Neural progenitor cell (in vitro differentiated cells): ENCODE data around the gene PROSER2. TPM values are rescaled to one million over a fixed set of nuclear protein-coding genes. Genes with fewer than 3 reads are reported as not detected.
"Not testable (repeated sequence)": the region's sequence is repeated elsewhere in the genome, so short reads cannot be mapped to it uniquely, and the experiment has no call there.

Source experiments
- DNase-seq: peaks from one replicate; pipeline ENCODE4 v3.0.0-alpha.2; 2016; ENCODE audit warnings: low spot score
- H2AFZ ChIP-seq: fragments of 200-600 bp; sonication (generic); replicated peaks from 2 replicates; pipeline ENCODE4 v1.6.1; 2016; ENCODE audit warnings: antibody characterized with exemption
- H3F3A ChIP-seq: fragments of 200-600 bp; sonication (generic); 2 replicates; pipeline ENCODE4 v1.6.1; 2016; ENCODE audit warnings: antibody characterized with exemption, low read depth
- H3K27ac ChIP-seq: fragments of 200-600 bp; sonication (generic); 2 replicates; pipeline ENCODE4 v1.5.1; 2016; ENCODE audit warnings: mild to moderate bottlenecking
- H3K27me3 ChIP-seq: fragments of 200-600 bp; sonication (generic); 2 replicates; pipeline ENCODE4 v1.6.1; 2016; ENCODE audit warnings: mild to moderate bottlenecking, moderate library complexity
- H3K36me3 ChIP-seq: fragments of 200-600 bp; sonication (generic); 2 replicates; pipeline ENCODE4 v1.5.1; 2016
- H3K4me1 ChIP-seq: fragments of 200-600 bp; sonication (generic); 2 replicates; pipeline ENCODE4 v1.6.1; 2016; ENCODE audit warnings: mixed run types
- H3K4me2 ChIP-seq: fragments of 200-600 bp; sonication (generic); 2 replicates; pipeline ENCODE4 v1.6.1; 2016
- H3K4me3 ChIP-seq: fragments of 200-600 bp; sonication (generic); 2 replicates; pipeline ENCODE4 v1.5.1; 2016
- H3K79me2 ChIP-seq: fragments of 200-600 bp; sonication (generic); 2 replicates; pipeline ENCODE4 v1.6.1; 2016; ENCODE audit warnings: low read depth
- H3K9ac ChIP-seq: fragments of 200-600 bp; sonication (generic); 2 replicates; pipeline ENCODE4 v1.6.1; 2016
- H3K9me3 ChIP-seq: fragments of 200-600 bp; sonication (generic); 2 replicates; pipeline ENCODE4 v1.5.1; 2016; ENCODE audit warnings: low read depth
- H4K20me1 ChIP-seq: fragments of 200-600 bp; sonication (generic); 2 replicates; pipeline ENCODE4 v1.6.1; 2016; ENCODE audit warnings: low read depth
- H3K27ac Mint-ChIP-seq: 3 replicates; pipeline ENCODE4 v1.8.0; 2021; ENCODE audit warnings: mixed read lengths
- H3K27me3 Mint-ChIP-seq: 2 replicates; pipeline ENCODE4 v1.8.0; 2022; ENCODE audit warnings: low read depth, mild to moderate bottlenecking, inconsistent platforms, moderate library complexity, mixed read lengths; ENCODE audit not compliant: insufficient read depth
- H3K36me3 Mint-ChIP-seq: 3 replicates; pipeline ENCODE4 v1.8.0; 2021; ENCODE audit warnings: mixed read lengths
- H3K4me1 Mint-ChIP-seq: 3 replicates; pipeline ENCODE4 v1.8.0; 2021; ENCODE audit warnings: mixed read lengths
- H3K4me3 Mint-ChIP-seq: 3 replicates; pipeline ENCODE4 v1.8.0; 2021; ENCODE audit warnings: mild to moderate bottlenecking, moderate library complexity, mixed read lengths
- H3K9me3 Mint-ChIP-seq: 3 replicates; pipeline ENCODE4 v1.8.0; 2020; ENCODE audit warnings: mixed read lengths
- CTCF ChIP-seq: fragments of 200-600 bp; sonication (generic); IDR thresholded peaks from 2 replicates; pipeline ENCODE4 v1.5.1; 2017; ENCODE audit warnings: antibody characterized with exemption, mild to moderate bottlenecking
- EZH2 ChIP-seq: fragments of 200-600 bp; sonication (generic); IDR thresholded peaks from 2 replicates; pipeline ENCODE4 v1.6.1; 2017; ENCODE audit warnings: antibody characterized with exemption, mild to moderate bottlenecking, moderate library complexity
- EZH2phosphoT487 ChIP-seq: fragments of 200-600 bp; sonication (generic); IDR thresholded peaks from 2 replicates; pipeline ENCODE4 v1.6.1; 2017; ENCODE audit warnings: antibody characterized with exemption
- total RNA-seq: library from RNA; depleted of rRNA; stranded (reverse); fragments of >200 nt; gene quantifications from 2 replicates; pipeline ENCODE4 v1.2.3, GENCODE V29; 2015; ENCODE audit warnings: low replicate concordance

The PROSER2 gene
- total RNA-seq, 1 donor from 2014 or later = 2.3 TPM

GRCh38 chr10:11849277-11849676, 26.1 kb downstream of the PROSER2 start:
- H3K4me1 ChIP-seq = no peaks in the 10 kb centered on the region
- no peaks in the 10 kb centered on the region for H4K20me1 ChIP-seq
- H3K4me3 Mint-ChIP-seq = no peak overlapping the region
- H3K4me3 ChIP-seq = no peak overlapping the region
- no peaks in the 10 kb centered on the region for H3K36me3 ChIP-seq
- no peak overlapping the region for H3K9ac ChIP-seq
- H2AFZ ChIP-seq = no peak overlapping the region
- H3F3A ChIP-seq = no peaks in the 10 kb centered on the region
- H3K27me3 Mint-ChIP-seq = peaks cover 2% of the 10 kb centered on the region
- H3K36me3 Mint-ChIP-seq = peaks cover 2% of the 10 kb centered on the region
- no peaks in the 10 kb centered on the region for H3K27me3 ChIP-seq
- H3K27ac ChIP-seq = no peak overlapping the region
- H3K9me3 Mint-ChIP-seq = no peaks in the 10 kb centered on the region
- no peaks in the 10 kb centered on the region for H3K9me3 ChIP-seq
- no peaks in the 10 kb centered on the region for H3K79me2 ChIP-seq
- no peak for DNase-seq
- no peaks in the 10 kb centered on the region for H3K4me1 Mint-ChIP-seq
- no peak for TF ChIP-seq EZH2phosphoT487
- no peak for TF ChIP-seq CTCF
- no peak for TF ChIP-seq EZH2
- H3K4me2 ChIP-seq = no peak overlapping the region
- H3K27ac Mint-ChIP-seq = no peak overlapping the region

GRCh38 chr10:11849911-11850310, 26.8 kb downstream of the PROSER2 start:
- Histone ChIP-seq H2AFZ (no peak overlapping the region), H4K20me1 (no peaks in the 10 kb centered on the region), H3K27ac (no peak overlapping the region), H3K4me1 (no peaks in the 10 kb centered on the region), H3K9ac (no peak overlapping the region), H3K4me2 (no peak overlapping the region), H3K27me3 (no peaks in the 10 kb centered on the region), H3K36me3 (no peaks in the 10 kb centered on the region), H3K79me2 (no peaks in the 10 kb centered on the region), H3K4me3 (no peak overlapping the region), H3F3A (no peaks in the 10 kb centered on the region), H3K9me3 (no peaks in the 10 kb centered on the region)
- H3K9me3 Mint-ChIP-seq = no peaks in the 10 kb centered on the region
- H3K27ac Mint-ChIP-seq = no peak overlapping the region
- DNase-seq = no peak
- H3K4me3 Mint-ChIP-seq = no peak overlapping the region
- no peaks in the 10 kb centered on the region for H3K4me1 Mint-ChIP-seq
- H3K36me3 Mint-ChIP-seq = peaks cover 2% of the 10 kb centered on the region
- H3K27me3 Mint-ChIP-seq = peaks cover 2% of the 10 kb centered on the region
- TF ChIP-seq CTCF (no peak), EZH2 (no peak), EZH2phosphoT487 (no peak)

- H3K4me2 ChIP-seq = no peak overlapping the region
- H3K27me3 Mint-ChIP-seq = peaks cover 2% of the 10 kb centered on the region
These were observed 28.8 kb downstream of the PROSER2 start for GRCh38 chr10:11851910-11852309.

GRCh38 chr10:11852637-11853036, 29.5 kb downstream of the PROSER2 start:
- H2AFZ ChIP-seq, H3K36me3 ChIP-seq, H4K20me1 ChIP-seq, H3K27me3 Mint-ChIP-seq, DNase-seq, H3K27me3 ChIP-seq, H3K9me3 ChIP-seq, H3K79me2 ChIP-seq, H3F3A ChIP-seq, H3K4me1 Mint-ChIP-seq, H3K4me3 ChIP-seq, H3K4me1 ChIP-seq, H3K4me3 Mint-ChIP-seq, H3K9me3 Mint-ChIP-seq, H3K27ac Mint-ChIP-seq, H3K36me3 Mint-ChIP-seq, H3K4me2 ChIP-seq, H3K27ac ChIP-seq, H3K9ac ChIP-seq: not testable (repeated sequence)

More at GRCh38 chr10:11851910-11852309, 28.8 kb downstream of the PROSER2 start:
- Histone ChIP-seq H3K27me3 (no peaks in the 10 kb centered on the region), H2AFZ (no peak overlapping the region), H3F3A (no peaks in the 10 kb centered on the region), H3K79me2 (no peaks in the 10 kb centered on the region), H3K27ac (no peak overlapping the region), H3K36me3 (no peaks in the 10 kb centered on the region), H3K9me3 (no peaks in the 10 kb centered on the region), H4K20me1 (no peaks in the 10 kb centered on the region), H3K4me3 (no peak overlapping the region), H3K4me1 (no peaks in the 10 kb centered on the region), H3K9ac (no peak overlapping the region)
- Mint-ChIP-seq H3K36me3 (peaks cover 2% of the 10 kb centered on the region), H3K9me3 (no peaks in the 10 kb centered on the region), H3K27ac (no peak overlapping the region), H3K4me1 (no peaks in the 10 kb centered on the region), H3K4me3 (no peak overlapping the region)
- no peak for TF ChIP-seq CTCF
- no peak for TF ChIP-seq EZH2
- TF ChIP-seq EZH2phosphoT487 = no peak
- DNase-seq = no peak
